ENCODE results near the gene SPG21. TPM values are rescaled to one million over a fixed set of nuclear protein-coding genes. Genes with fewer than 3 reads are reported as not detected.
A peak's percentile ranks its signal among the peaks of the same experiment; 100 is the strongest.

The SPG21 gene
- total and polyA plus RNA-seq, 2 of the 4 experiments (the other 2 are of a cell fraction), result 59.9 to 60.8 TPM

DNA sequence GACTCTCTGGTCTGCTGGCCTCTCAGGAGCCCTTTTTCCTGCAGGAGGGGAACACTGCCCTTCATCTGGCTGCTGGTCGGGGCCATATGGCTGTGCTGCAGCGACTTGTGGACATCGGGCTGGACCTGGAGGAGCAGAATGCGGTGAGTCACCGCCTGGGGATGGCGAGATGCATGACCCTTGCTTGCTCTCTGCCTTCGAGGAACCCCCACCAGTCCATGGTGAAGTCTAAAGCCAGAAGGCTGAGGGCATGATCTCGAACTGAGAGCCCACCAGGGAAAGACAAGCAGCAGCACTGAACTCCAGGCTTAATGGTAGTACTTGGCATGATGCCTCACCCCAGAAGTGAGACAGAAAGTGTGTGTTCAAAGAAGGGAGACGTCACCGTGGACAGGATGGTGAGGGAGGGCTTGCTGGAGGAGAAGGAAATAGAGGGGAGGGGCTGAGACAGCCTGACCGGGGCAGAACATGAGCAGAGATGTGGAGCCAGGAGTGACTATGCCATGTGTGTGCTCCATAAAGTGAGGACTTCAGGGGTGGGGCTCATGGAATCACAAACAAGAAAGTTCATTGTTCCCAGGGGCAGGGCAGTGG, 58.8 kb downstream of the SPG21 start:
- Histone ChIP-seq H3K79me1 (ENCODE audit: low read depth in 1 of 2, low read length in 2 of 2) (peaks cover 0 to 3% of the 10 kb centered on the region in 2 experiments; a peak in 1 of 4 replicates), H2AFZ (replicated peaks; ENCODE audit: low read length, poor library complexity) (peak overlapping the region; percentile 77), H3K9me1 (ENCODE audit: insufficient read depth, low read length) (peaks cover 19% of the 10 kb centered on the region), H3K4me1 (ENCODE audit: control insufficient read depth, insufficient read depth, low read length) (peaks cover 8% of the 10 kb centered on the region), H2BK120ac (ENCODE audit: low read depth, low read length) (peak overlapping the region; percentile 6; the same call in 1 of the 2 replicates), H4K5ac (ENCODE audit: low read depth, low read length) (no peak overlapping the region), H3K4me2 (ENCODE audit: low read depth, low read length) (no peak overlapping the region; the same call in 1 of the 2 replicates), H3K9me3 (ENCODE audit: control insufficient read depth, insufficient read depth, low read length) (no peaks in the 10 kb centered on the region), H3K36me3 (ENCODE audit: control insufficient read depth, insufficient read depth, low read length) (peaks cover 2% of the 10 kb centered on the region; the same call in 1 of the 2 replicates), H3K14ac (replicated peaks; ENCODE audit: low read depth, low read length) (peak overlapping the region; percentile 62; the same call in 1 of the 2 replicates), H3K9ac (ENCODE audit: low read depth, low read length) (no peak overlapping the region), H3K27me3 (ENCODE audit: control insufficient read depth, insufficient read depth, low read length) (no peaks in the 10 kb centered on the region), H3K27ac (ENCODE audit: insufficient read depth, low read length) (no peak overlapping the region), H3K18ac (ENCODE audit: low read depth, low read length) (no peak overlapping the region), H3K56ac (ENCODE audit: extremely low read depth, insufficient read depth, low read length) (no peak overlapping the region), H2AK5ac (ENCODE audit: low read depth, low read length) (no peak overlapping the region), H3K23ac (ENCODE audit: low read depth, low read length) (no peak overlapping the region), H4K20me1 (ENCODE audit: insufficient read depth, low read length) (no peaks in the 10 kb centered on the region), H3K4me3 (ENCODE audit: insufficient read depth, low read depth, low read length) (no peak overlapping the region), H4K8ac (ENCODE audit: low read depth in 2 of 2, low read length in 2 of 2) (no peak overlapping the region), H2BK15ac (ENCODE audit: low read depth, low read length) (no peak overlapping the region), H2BK20ac (ENCODE audit: low read depth, low read length) (no peak overlapping the region), H2AK9ac (replicated peaks; ENCODE audit: low read depth, low read length, poor library complexity) (peak overlapping the region; percentile 3), H2BK5ac (ENCODE audit: low read depth, low read length, poor library complexity, severe bottlenecking) (no peak overlapping the region), H3K4ac (ENCODE audit: low read depth, low read length) (peak overlapping the region; percentile 45; the same call in 1 of the 2 replicates), H4K91ac (ENCODE audit: insufficient read depth, low read depth, low read length) (0 out of 2 replicates have a peak overlapping the region, but pooled peaks have one; percentile 5)
- intact Hi-C loops (cut with micrococcal nuclease) (no loop called here), in situ Hi-C loops (cut with MboI; ENCODE audit: low sequenced_read_pairs) (no loop called here), dilution Hi-C loops (cut with HindIII; ENCODE audit: low sequenced_read_pairs, unreplicated experiment) (no loop called here)
- DNase-seq (peak; percentile 65), ATAC-seq (ENCODE audit: low read depth) (peak; percentile 95)
- POLR2A ChIA-PET (ENCODE audit: unreplicated experiment), result no interaction called here
- 68% methylated on average over 7 of the region's 11 CpGs; no CpG with 5 or more reads in 1 of the 2 experiments for whole genome bisulfite sequencing, 2 experiments (ENCODE audit: extremely low coverage in 2 of 2, insufficient read length in 1 of 2)
- CTCF ChIA-PET, result no interaction called here
- BruUV-seq (replicated peaks), result no TSS peak
- TF ChIP-seq MXI1 (IDR thresholded peaks at IDR 0.05; ENCODE audit: borderline replicate concordance, low read depth, low read length) (no peak), FOS (IDR thresholded peaks at IDR 0.05; ENCODE audit: low read depth, low read length) (peak; percentile 53; the same call in 1 of the 2 replicates), MAZ (IDR thresholded peaks at IDR 0.05; ENCODE audit: borderline replicate concordance, low read depth, low read length) (no peak)
